ENCODE data around the gene ASIP. TPM values are rescaled to one million over a fixed set of nuclear protein-coding genes. Genes with fewer than 3 reads are reported as not detected.
"Not testable (repeated sequence)": the region's sequence is repeated elsewhere in the genome, so short reads cannot be mapped to it uniquely, and the experiment has no call there.

The ASIP gene
- total RNA-seq, 1 donor from 2014 or later, result not detected

GRCh38 chr20:34274694-34275093, 33.5 kb downstream of the ASIP start:
- H3K9me3 Mint-ChIP-seq, result no peaks in the 10 kb centered on the region
- intact Hi-C loops (cut with micrococcal nuclease), result no loop called here
- H3K27ac Mint-ChIP-seq, result no peak overlapping the region
- H3K4me1 Mint-ChIP-seq (ENCODE audit: low read depth), result peaks cover 4% of the 10 kb centered on the region
- no peaks in the 10 kb centered on the region for H3K27me3 Mint-ChIP-seq (ENCODE audit: insufficient read depth)
- DNase-seq (ENCODE audit: low spot score), result no peak
- H3K36me3 Mint-ChIP-seq (ENCODE audit: low read depth), result peaks cover 25% of the 10 kb centered on the region
- no peak overlapping the region for H3K4me3 Mint-ChIP-seq

GRCh38 chr20:34281177-34281576, 40.0 kb downstream of the ASIP start:
- no peak for DNase-seq (ENCODE audit: low spot score)
- intact Hi-C loops (cut with micrococcal nuclease), result no loop called here
- Mint-ChIP-seq H3K4me1 (ENCODE audit: low read depth) (no peaks in the 10 kb centered on the region), H3K27me3 (ENCODE audit: insufficient read depth) (no peaks in the 10 kb centered on the region), H3K27ac (no peak overlapping the region), H3K9me3 (no peaks in the 10 kb centered on the region), H3K36me3 (ENCODE audit: low read depth) (peaks cover 33% of the 10 kb centered on the region), H3K4me3 (no peak overlapping the region)

- H3K27ac Mint-ChIP-seq, result no peak overlapping the region
- H3K9me3 Mint-ChIP-seq, result no peaks in the 10 kb centered on the region
- H3K27me3 Mint-ChIP-seq (ENCODE audit: insufficient read depth), result no peaks in the 10 kb centered on the region
- DNase-seq (ENCODE audit: low spot score), result no peak
- no peaks in the 10 kb centered on the region for H3K4me1 Mint-ChIP-seq (ENCODE audit: low read depth)
- H3K36me3 Mint-ChIP-seq (ENCODE audit: low read depth), result peaks cover 36% of the 10 kb centered on the region
- intact Hi-C loops (cut with micrococcal nuclease), result no loop called here
- no peak overlapping the region for H3K4me3 Mint-ChIP-seq
These were observed 40.8 kb downstream of the ASIP start for GRCh38 chr20:34282041-34282440.

- H3K36me3 Mint-ChIP-seq (ENCODE audit: low read depth), result peaks cover 29% of the 10 kb centered on the region
- intact Hi-C loops (cut with micrococcal nuclease), result no loop called here
These were observed 42.6 kb downstream of the ASIP start for GRCh38 chr20:34283844-34284243.

GRCh38 chr20:34285450-34285849, 44.2 kb downstream of the ASIP start:
- Mint-ChIP-seq H3K4me1 (ENCODE audit: low read depth) (no peaks in the 10 kb centered on the region), H3K4me3 (no peak overlapping the region), H3K27ac (no peak overlapping the region), H3K36me3 (ENCODE audit: low read depth) (peaks cover 27% of the 10 kb centered on the region), H3K27me3 (ENCODE audit: insufficient read depth) (no peaks in the 10 kb centered on the region), H3K9me3 (no peaks in the 10 kb centered on the region)
- intact Hi-C loops (cut with micrococcal nuclease), result no loop called here
- DNase-seq (ENCODE audit: low spot score), result no peak

More at GRCh38 chr20:34283844-34284243, 42.6 kb downstream of the ASIP start:
- Mint-ChIP-seq H3K9me3 (no peaks in the 10 kb centered on the region), H3K4me1 (ENCODE audit: low read depth) (no peaks in the 10 kb centered on the region), H3K27me3 (ENCODE audit: insufficient read depth) (no peaks in the 10 kb centered on the region), H3K27ac (no peak overlapping the region), H3K4me3 (no peak overlapping the region)
- no peak for DNase-seq (ENCODE audit: low spot score)

- DNase-seq (ENCODE audit: low spot score); H3K27ac Mint-ChIP-seq; intact Hi-C loops (cut with micrococcal nuclease); H3K4me1 Mint-ChIP-seq (ENCODE audit: low read depth); H3K4me3 Mint-ChIP-seq; H3K27me3 Mint-ChIP-seq (ENCODE audit: insufficient read depth); H3K9me3 Mint-ChIP-seq: not testable (repeated sequence)
- H3K36me3 Mint-ChIP-seq (ENCODE audit: low read depth), result peaks cover 35% of the 10 kb centered on the region
These were observed 46.3 kb downstream of the ASIP start for GRCh38 chr20:34287500-34287899.

GRCh38 chr20:34290471-34290870, 49.2 kb downstream of the ASIP start:
- no peak for DNase-seq (ENCODE audit: low spot score)
- Mint-ChIP-seq H3K4me3 (no peak overlapping the region), H3K4me1 (ENCODE audit: low read depth) (no peaks in the 10 kb centered on the region), H3K27me3 (ENCODE audit: insufficient read depth) (no peaks in the 10 kb centered on the region), H3K27ac (no peak overlapping the region), H3K9me3 (no peaks in the 10 kb centered on the region), H3K36me3 (ENCODE audit: low read depth) (peaks cover 39% of the 10 kb centered on the region)
- intact Hi-C loops (cut with micrococcal nuclease), result no loop called here

GRCh38 chr20:34292496-34292895, 51.3 kb downstream of the ASIP start:
- peaks cover 40% of the 10 kb centered on the region for H3K36me3 Mint-ChIP-seq (ENCODE audit: low read depth)
- no peaks in the 10 kb centered on the region for H3K4me1 Mint-ChIP-seq (ENCODE audit: low read depth)
- intact Hi-C loops (cut with micrococcal nuclease), result no loop called here
- no peak overlapping the region for H3K27ac Mint-ChIP-seq
- H3K9me3 Mint-ChIP-seq, result no peaks in the 10 kb centered on the region
- H3K4me3 Mint-ChIP-seq, result no peak overlapping the region
- DNase-seq (ENCODE audit: low spot score), result no peak
- H3K27me3 Mint-ChIP-seq (ENCODE audit: insufficient read depth), result no peaks in the 10 kb centered on the region

GRCh38 chr20:34293119-34293518, 51.9 kb downstream of the ASIP start:
- H3K27me3 Mint-ChIP-seq (ENCODE audit: insufficient read depth), result no peaks in the 10 kb centered on the region
- no peak overlapping the region for H3K27ac Mint-ChIP-seq
- no peaks in the 10 kb centered on the region for H3K9me3 Mint-ChIP-seq
- DNase-seq (ENCODE audit: low spot score), result no peak
- intact Hi-C loops (cut with micrococcal nuclease), result no loop called here
- no peaks in the 10 kb centered on the region for H3K4me1 Mint-ChIP-seq (ENCODE audit: low read depth)
- H3K4me3 Mint-ChIP-seq, result no peak overlapping the region
- H3K36me3 Mint-ChIP-seq (ENCODE audit: low read depth), result peaks cover 39% of the 10 kb centered on the region

GRCh38 chr20:34293589-34293988, 52.4 kb downstream of the ASIP start:
- H3K27me3 Mint-ChIP-seq (ENCODE audit: insufficient read depth), result no peaks in the 10 kb centered on the region
- DNase-seq (ENCODE audit: low spot score), result no peak
- H3K9me3 Mint-ChIP-seq, result no peaks in the 10 kb centered on the region
- H3K4me1 Mint-ChIP-seq (ENCODE audit: low read depth), result no peaks in the 10 kb centered on the region
- H3K4me3 Mint-ChIP-seq, result no peak overlapping the region
- H3K27ac Mint-ChIP-seq, result no peak overlapping the region
- intact Hi-C loops (cut with micrococcal nuclease), result no loop called here
- H3K36me3 Mint-ChIP-seq (ENCODE audit: low read depth), result peaks cover 40% of the 10 kb centered on the region

- no peaks in the 10 kb centered on the region for H3K4me1 Mint-ChIP-seq (ENCODE audit: low read depth)
- H3K27ac Mint-ChIP-seq, result no peak overlapping the region
- H3K27me3 Mint-ChIP-seq (ENCODE audit: insufficient read depth), result no peaks in the 10 kb centered on the region
- DNase-seq (ENCODE audit: low spot score), result no peak
- intact Hi-C loops (cut with micrococcal nuclease), result no loop called here
- H3K9me3 Mint-ChIP-seq, result no peaks in the 10 kb centered on the region
- H3K4me3 Mint-ChIP-seq, result no peak overlapping the region
- peaks cover 40% of the 10 kb centered on the region for H3K36me3 Mint-ChIP-seq (ENCODE audit: low read depth)
These were observed 53.3 kb downstream of the ASIP start for GRCh38 chr20:34294563-34294962.

GRCh38 chr20:34295284-34295683, 54.1 kb downstream of the ASIP start:
- Mint-ChIP-seq H3K36me3 (ENCODE audit: low read depth) (peaks cover 34% of the 10 kb centered on the region), H3K4me3 (no peak overlapping the region), H3K9me3 (no peaks in the 10 kb centered on the region), H3K4me1 (ENCODE audit: low read depth) (no peaks in the 10 kb centered on the region), H3K27me3 (ENCODE audit: insufficient read depth) (no peaks in the 10 kb centered on the region), H3K27ac (no peak overlapping the region)
- no peak for DNase-seq (ENCODE audit: low spot score)
- intact Hi-C loops (cut with micrococcal nuclease), result no loop called here

GRCh38 chr20:34296468-34296867, 55.2 kb downstream of the ASIP start:
- Mint-ChIP-seq H3K27me3 (ENCODE audit: insufficient read depth) (no peaks in the 10 kb centered on the region), H3K9me3 (no peaks in the 10 kb centered on the region), H3K4me1 (ENCODE audit: low read depth) (peaks cover 4% of the 10 kb centered on the region), H3K36me3 (ENCODE audit: low read depth) (peaks cover 24% of the 10 kb centered on the region), H3K4me3 (no peak overlapping the region), H3K27ac (no peak overlapping the region)
- DNase-seq (ENCODE audit: low spot score), result no peak
- intact Hi-C loops (cut with micrococcal nuclease), result no loop called here

GRCh38 chr20:34298294-34298784, 57.1 kb downstream of the ASIP start:
- Mint-ChIP-seq H3K36me3 (ENCODE audit: low read depth) (peaks cover 11% of the 10 kb centered on the region), H3K4me1 (ENCODE audit: low read depth) (peaks cover 15% of the 10 kb centered on the region)
- H3K27me3 Mint-ChIP-seq (ENCODE audit: insufficient read depth); H3K27ac Mint-ChIP-seq; intact Hi-C loops (cut with micrococcal nuclease); DNase-seq (ENCODE audit: low spot score); H3K9me3 Mint-ChIP-seq; H3K4me3 Mint-ChIP-seq: not testable (repeated sequence)
